ENCODE results near the gene CDH12. TPM values are rescaled to one million over a fixed set of nuclear protein-coding genes. Genes with fewer than 3 reads are reported as not detected.

Gene CDH12
- total RNA-seq, 4 donors from 2014 or later = not detected

DNA sequence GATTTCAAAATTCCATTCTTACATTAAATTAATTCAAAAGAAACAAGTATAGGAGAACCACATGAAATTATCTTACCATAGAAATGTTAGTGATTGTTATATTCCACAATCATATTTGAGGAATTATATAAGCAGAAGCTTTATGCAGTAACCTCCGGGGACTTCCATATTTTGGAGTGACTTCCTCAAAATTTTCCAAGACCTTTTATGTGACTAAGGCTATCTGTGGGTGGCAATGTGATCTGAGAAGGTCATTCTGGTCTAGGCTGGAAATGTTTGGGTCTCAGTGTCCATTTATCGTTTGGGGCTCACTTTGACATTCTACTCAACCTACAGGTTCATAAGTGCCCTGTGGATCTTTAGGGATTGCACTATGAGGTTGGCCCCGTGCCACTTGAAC is 776.6 kb downstream of the CDH12 start:
- ATAC-seq (ENCODE audit: low FRiP score) (no peak), DNase-seq (ENCODE audit: low spot score) (no peak)

DNA sequence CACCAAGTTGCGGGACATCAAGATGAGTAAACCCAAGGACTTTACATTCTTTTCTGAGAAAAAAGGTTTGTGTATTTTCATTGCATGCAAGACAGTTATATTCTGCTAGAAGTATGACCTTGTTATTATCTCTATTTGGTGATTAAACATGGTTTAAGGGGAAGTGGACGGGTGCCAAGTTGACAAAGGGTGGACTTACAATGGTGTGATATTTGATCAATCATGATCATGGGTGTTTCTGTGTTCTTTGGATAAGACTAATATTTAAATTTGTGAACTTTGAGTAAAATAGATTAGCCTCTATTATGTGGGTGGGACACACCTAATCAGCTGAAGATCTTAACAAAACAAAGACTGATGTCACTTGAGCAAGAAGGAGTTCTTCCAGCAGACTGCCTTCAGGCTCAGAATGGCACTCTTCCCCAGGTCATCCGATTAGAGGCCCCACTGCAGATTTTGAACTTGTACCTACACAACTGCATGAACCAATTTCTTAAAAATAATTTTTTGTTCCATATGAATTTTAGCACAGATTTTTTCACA is 782.9 kb downstream of the CDH12 start:
- ATAC-seq (ENCODE audit: low FRiP score) = no peak
- TF ChIP-seq, protein P1, sequence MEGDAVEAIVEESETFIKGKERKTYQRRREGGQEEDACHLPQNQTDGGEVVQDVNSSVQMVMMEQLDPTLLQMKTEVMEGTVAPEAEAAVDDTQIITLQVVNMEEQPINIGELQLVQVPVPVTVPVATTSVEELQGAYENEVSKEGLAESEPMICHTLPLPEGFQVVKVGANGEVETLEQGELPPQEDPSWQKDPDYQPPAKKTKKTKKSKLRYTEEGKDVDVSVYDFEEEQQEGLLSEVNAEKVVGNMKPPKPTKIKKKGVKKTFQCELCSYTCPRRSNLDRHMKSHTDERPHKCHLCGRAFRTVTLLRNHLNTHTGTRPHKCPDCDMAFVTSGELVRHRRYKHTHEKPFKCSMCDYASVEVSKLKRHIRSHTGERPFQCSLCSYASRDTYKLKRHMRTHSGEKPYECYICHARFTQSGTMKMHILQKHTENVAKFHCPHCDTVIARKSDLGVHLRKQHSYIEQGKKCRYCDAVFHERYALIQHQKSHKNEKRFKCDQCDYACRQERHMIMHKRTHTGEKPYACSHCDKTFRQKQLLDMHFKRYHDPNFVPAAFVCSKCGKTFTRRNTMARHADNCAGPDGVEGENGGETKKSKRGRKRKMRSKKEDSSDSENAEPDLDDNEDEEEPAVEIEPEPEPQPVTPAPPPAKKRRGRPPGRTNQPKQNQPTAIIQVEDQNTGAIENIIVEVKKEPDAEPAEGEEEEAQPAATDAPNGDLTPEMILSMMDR (IDR thresholded peaks at IDR 0.05) = no peak
- DNase-seq (ENCODE audit: low spot score) = no peak

More for the DNA sequence above, 776.6 kb downstream of the CDH12 start:
- TF ChIP-seq, protein P1 (IDR thresholded peaks at IDR 0.05) = no peak

DNA sequence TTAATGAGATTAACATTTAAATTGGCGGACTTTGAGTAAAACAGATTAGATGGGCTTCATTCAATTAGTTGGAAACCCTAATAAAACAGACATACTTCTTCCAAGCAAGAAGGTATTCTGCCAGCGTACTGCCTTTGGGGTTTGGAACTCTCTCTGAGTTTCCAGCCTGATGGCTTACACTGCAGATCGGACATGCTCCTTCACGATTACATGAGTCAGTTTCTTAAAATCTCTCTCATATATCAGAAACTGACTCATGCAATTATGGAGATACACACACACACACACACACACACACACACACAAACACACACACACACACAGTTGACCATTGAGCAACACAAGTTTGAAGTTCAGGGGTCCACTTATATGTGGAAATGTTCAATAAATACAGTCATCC is 789.4 kb downstream of the CDH12 start:
- no peak for DNase-seq (ENCODE audit: low spot score)
- TF ChIP-seq, protein P1 (IDR thresholded peaks at IDR 0.05) = no peak
- no peak for ATAC-seq (ENCODE audit: low FRiP score)

DNA sequence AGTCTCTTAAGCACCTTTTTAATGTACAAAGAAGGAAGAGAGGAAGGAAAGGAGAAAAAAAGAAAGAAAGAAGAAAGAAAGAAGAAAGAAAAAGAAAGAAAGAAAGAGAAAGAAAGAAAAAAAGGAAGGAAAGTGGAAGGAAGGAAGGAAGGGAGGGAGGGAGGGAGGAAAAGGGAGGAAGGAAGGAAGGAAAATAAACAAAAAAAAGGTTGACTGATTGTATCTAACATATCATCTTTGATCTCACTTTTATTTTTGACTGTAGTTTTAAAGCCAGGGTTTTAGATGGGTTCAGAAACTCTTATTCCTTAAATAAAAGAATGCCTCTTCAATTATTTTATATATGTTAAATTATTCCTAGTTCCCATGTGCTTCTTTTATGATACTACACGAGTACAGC is 794.5 kb downstream of the CDH12 start:
- ATAC-seq (ENCODE audit: low FRiP score) = no peak
- no peak for DNase-seq (ENCODE audit: low spot score)
- TF ChIP-seq, protein P1 (IDR thresholded peaks at IDR 0.05) = no peak

DNA sequence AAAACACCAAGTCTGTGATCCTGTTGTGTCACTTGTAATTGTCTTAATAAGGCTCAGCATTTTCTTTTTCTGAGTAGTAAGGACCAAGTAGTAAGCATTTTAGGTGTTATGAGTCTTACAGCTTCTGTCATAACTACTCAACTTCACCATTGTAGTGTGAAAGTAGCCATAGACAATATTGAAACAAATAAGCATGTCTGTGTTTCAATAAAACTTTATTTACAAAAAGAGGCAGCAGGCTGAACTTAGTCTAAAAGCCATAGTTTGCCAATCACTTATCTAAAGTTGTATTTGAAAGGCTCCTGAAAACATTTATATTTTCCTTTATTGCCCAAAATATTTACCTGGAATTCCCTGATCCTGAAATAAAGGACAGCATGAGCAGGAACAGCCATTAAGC is 796.1 kb downstream of the CDH12 start:
- TF ChIP-seq, protein P1 (IDR thresholded peaks at IDR 0.05) = no peak
- DNase-seq (ENCODE audit: low spot score) (no peak), ATAC-seq (ENCODE audit: low FRiP score) (no peak)

DNA sequence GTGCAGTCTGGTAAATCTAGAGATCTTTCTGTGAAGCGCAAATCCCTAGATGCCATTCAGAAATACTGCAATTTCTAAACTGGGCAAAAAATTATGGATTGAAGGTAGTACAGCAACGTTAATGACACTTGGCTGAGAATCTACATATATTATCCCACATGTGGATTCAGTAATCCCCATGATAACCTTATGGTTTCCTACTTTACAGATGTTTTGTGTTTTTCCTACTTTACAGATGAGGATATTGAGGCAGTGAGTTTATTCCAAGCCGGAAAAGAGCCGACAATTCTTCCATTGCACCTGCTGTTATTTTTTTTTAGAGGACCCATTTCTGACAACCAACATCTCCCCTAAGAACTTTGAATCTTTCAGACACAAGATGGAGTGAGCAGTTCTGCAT is 796.5 kb downstream of the CDH12 start:
- DNase-seq (ENCODE audit: low spot score) = no peak
- TF ChIP-seq, protein P1 (IDR thresholded peaks at IDR 0.05) = no peak
- ATAC-seq (ENCODE audit: low FRiP score) = no peak

DNA sequence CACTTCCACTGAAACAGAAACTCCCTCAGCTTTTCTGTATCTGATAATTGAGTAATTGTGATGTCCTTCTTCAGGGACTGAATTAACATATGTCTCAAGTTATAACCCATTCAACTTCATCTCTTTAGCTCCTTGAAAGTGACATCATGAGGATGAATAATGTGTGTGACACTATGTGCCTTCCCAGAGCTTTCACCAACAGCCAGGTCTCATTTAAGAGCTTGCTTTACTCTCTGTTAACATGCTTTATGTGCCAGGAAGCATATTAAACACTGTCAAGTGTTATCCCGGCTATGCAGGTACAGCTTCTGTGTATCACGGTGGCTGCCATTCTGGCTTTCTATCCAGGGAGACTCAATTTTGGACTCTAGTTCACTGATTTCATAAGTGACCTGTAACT is 799.9 kb downstream of the CDH12 start:
- ATAC-seq (ENCODE audit: low FRiP score) (no peak), DNase-seq (ENCODE audit: low spot score) (no peak)
- TF ChIP-seq, protein P1 (IDR thresholded peaks at IDR 0.05) = no peak
